ENCODE measurements around the gene INO80D.
A peak's percentile ranks its signal among the peaks of the same experiment; 100 is the strongest.
"Not testable (repeated sequence)": the region's sequence is repeated elsewhere in the genome, so short reads cannot be mapped to it uniquely, and the experiment has no call there.

INO80D gene, protein sequence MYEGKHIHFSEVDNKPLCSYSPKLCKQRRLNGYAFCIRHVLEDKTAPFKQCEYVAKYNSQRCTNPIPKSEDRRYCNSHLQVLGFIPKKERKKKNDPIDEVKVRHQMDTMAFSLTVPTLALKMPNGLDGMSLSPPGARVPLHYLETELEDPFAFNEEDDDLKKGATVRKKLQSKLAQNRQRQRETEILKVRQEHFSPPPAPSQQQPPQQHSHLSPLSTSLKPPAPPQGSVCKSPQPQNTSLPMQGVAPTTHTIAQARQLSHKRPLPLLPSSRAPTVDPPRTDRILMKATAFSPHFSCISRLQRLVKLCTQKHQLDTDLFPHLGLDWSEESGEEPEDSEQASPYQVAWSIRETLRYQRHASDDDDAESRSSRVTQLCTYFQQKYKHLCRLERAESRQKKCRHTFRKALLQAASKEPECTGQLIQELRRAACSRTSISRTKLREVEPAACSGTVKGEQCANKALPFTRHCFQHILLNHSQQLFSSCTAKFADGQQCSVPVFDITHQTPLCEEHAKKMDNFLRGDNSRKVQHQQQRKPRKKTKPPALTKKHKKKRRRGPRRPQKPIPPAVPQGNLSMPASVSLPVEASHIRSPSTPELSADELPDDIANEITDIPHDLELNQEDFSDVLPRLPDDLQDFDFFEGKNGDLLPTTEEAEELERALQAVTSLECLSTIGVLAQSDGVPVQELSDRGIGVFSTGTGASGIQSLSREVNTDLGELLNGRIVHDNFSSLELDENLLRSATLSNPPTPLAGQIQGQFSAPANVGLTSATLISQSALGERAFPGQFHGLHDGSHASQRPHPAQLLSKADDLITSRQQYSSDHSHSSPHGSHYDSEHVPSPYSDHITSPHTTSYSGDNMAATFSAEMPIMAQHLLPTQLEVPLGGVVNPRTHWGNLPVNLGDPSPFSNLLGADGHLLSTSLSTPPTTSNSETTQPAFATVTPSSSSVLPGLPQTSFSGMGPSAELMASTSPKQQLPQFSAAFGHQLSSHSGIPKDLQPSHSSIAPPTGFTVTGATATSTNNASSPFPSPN

GRCh38 chr2:206085742-206086445 is at the start of gene INO80D:
Gene INO80D, minus strand, starts transcription at chr2:206086174. Its CDS starts 23,158 bp downstream, at chr2:206063016.
- peak within 1 kb of the TSS; percentile 99 for H3K4me3 Mint-ChIP-seq
- no peaks in the 10 kb centered on the region for H3K9me3 Mint-ChIP-seq
- peaks cover 28% of the 10 kb centered on the region for H3K36me3 Mint-ChIP-seq (ENCODE audit: low read depth)
- peak within 1 kb of the TSS; percentile 99 for H3K27ac Mint-ChIP-seq
- H3K27me3 Mint-ChIP-seq: no peaks in the 10 kb centered on the region
- peak; percentile 85 for DNase-seq
- peaks cover 42% of the 10 kb centered on the region for H3K4me1 Mint-ChIP-seq (ENCODE audit: low read depth)

- DNase-seq: no peak
- Mint-ChIP-seq H3K36me3 (ENCODE audit: low read depth) (peaks cover 80% of the 10 kb centered on the region), H3K27ac (no peak overlapping the region), H3K4me3 (no peak overlapping the region), H3K9me3 (no peaks in the 10 kb centered on the region), H3K4me1 (ENCODE audit: low read depth) (no peaks in the 10 kb centered on the region), H3K27me3 (no peaks in the 10 kb centered on the region)
Observed at GRCh38 chr2:206127656-206128055, 41.7 kb upstream of the INO80D start.

- Mint-ChIP-seq H3K36me3 (ENCODE audit: low read depth) (peaks cover 84% of the 10 kb centered on the region), H3K4me3 (no peak overlapping the region), H3K4me1 (ENCODE audit: low read depth) (no peaks in the 10 kb centered on the region), H3K27me3 (no peaks in the 10 kb centered on the region), H3K27ac (no peak overlapping the region), H3K9me3 (peaks cover 6% of the 10 kb centered on the region)
- no peak for DNase-seq
Observed at GRCh38 chr2:206125901-206126300, 39.9 kb upstream of the INO80D start.

GRCh38 chr2:206122569-206122968 is 36.6 kb upstream of the INO80D start:
- not testable (repeated sequence) for H3K27me3 Mint-ChIP-seq; H3K4me3 Mint-ChIP-seq; H3K9me3 Mint-ChIP-seq; H3K27ac Mint-ChIP-seq; DNase-seq; H3K4me1 Mint-ChIP-seq (ENCODE audit: low read depth)
- H3K36me3 Mint-ChIP-seq (ENCODE audit: low read depth): peaks cover 78% of the 10 kb centered on the region

GRCh38 chr2:206116278-206116677 is 30.3 kb upstream of the INO80D start:
- H3K4me3 Mint-ChIP-seq: no peak overlapping the region
- H3K27ac Mint-ChIP-seq: no peak overlapping the region
- H3K36me3 Mint-ChIP-seq (ENCODE audit: low read depth): peaks cover 64% of the 10 kb centered on the region
- H3K9me3 Mint-ChIP-seq: peaks cover 5% of the 10 kb centered on the region
- H3K4me1 Mint-ChIP-seq (ENCODE audit: low read depth): no peaks in the 10 kb centered on the region
- DNase-seq: no peak
- no peaks in the 10 kb centered on the region for H3K27me3 Mint-ChIP-seq

GRCh38 chr2:206115026-206115578 is 29.1 kb upstream of the INO80D start:
- no peaks in the 10 kb centered on the region for H3K9me3 Mint-ChIP-seq
- H3K4me3 Mint-ChIP-seq: no peak overlapping the region
- H3K36me3 Mint-ChIP-seq (ENCODE audit: low read depth): peaks cover 52% of the 10 kb centered on the region
- no peak for DNase-seq
- no peak overlapping the region for H3K27ac Mint-ChIP-seq
- no peaks in the 10 kb centered on the region for H3K4me1 Mint-ChIP-seq (ENCODE audit: low read depth)
- no peaks in the 10 kb centered on the region for H3K27me3 Mint-ChIP-seq

DNA sequence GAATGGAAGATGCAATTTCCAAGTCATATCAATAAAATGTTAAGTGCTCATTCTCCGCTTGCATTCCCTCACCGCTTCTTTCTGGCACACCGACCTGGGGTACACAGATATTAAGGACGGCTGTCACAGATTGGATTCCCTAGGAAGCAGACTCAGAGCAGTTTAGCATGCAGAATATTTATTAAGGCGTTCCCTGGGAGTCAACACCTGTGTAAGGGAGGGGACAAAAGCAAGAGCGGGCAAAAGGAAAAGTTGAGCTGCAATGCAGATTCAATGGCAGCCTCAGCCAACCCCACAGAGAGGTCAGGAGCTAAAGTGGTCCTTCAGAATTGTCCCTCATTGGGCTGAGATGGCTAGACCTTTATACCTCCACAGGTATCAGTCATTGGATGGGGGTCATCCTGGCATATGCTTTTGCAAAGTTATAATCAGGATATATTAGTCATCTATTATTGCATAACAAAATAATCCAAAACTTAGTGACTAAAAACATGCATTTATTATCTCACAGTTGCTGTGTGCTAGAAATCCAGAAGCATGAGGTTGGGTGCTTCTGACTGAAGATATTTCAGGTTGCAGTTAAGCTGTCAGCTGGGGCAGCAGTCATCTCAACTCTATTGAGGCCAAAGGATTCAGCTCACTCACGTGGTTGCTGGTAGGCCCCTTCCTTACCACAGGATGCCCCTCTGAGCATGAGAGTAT is 27.0 kb upstream of the INO80D start:
- H3K27ac Mint-ChIP-seq: no peak overlapping the region
- H3K4me1 Mint-ChIP-seq (ENCODE audit: low read depth): no peaks in the 10 kb centered on the region

GRCh38 chr2:206112108-206112507 is 26.1 kb upstream of the INO80D start:
- Mint-ChIP-seq H3K27ac (no peak overlapping the region), H3K4me1 (ENCODE audit: low read depth) (no peaks in the 10 kb centered on the region), H3K9me3 (no peaks in the 10 kb centered on the region), H3K27me3 (no peaks in the 10 kb centered on the region), H3K36me3 (ENCODE audit: low read depth) (peaks cover 36% of the 10 kb centered on the region), H3K4me3 (no peak overlapping the region)
- no peak for DNase-seq

More for the DNA sequence above, 27.0 kb upstream of the INO80D start:
- H3K4me3 Mint-ChIP-seq: no peak overlapping the region
- H3K36me3 Mint-ChIP-seq (ENCODE audit: low read depth): peaks cover 44% of the 10 kb centered on the region
- H3K9me3 Mint-ChIP-seq: no peaks in the 10 kb centered on the region
- no peak for DNase-seq
- H3K27me3 Mint-ChIP-seq: no peaks in the 10 kb centered on the region

GRCh38 chr2:206108713-206109112 is 22.7 kb upstream of the INO80D start:
- Mint-ChIP-seq H3K36me3 (ENCODE audit: low read depth) (peaks cover 15% of the 10 kb centered on the region), H3K27ac (no peak overlapping the region), H3K9me3 (no peaks in the 10 kb centered on the region), H3K27me3 (no peaks in the 10 kb centered on the region), H3K4me1 (ENCODE audit: low read depth) (no peaks in the 10 kb centered on the region), H3K4me3 (no peak overlapping the region)
- no peak for DNase-seq

DNA sequence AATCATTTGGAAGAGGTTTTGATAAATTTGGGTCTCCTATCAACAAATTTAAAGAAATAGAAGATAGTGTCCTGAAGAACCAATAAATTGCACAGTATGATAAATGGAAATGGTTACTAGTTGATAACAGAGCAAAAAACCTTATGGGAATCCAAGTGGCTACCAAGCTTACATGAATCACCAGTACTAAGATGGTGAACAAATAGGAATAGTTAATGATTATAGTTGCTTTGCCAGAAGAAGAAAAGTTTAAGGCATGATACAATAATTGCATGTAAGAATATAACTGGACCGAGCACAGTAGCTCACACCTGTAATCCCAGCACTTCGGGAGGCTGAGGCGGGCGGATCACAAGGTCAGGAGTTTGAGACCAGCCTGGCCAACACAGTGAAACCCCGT is 19.6 kb upstream of the INO80D start:
- no peaks in the 10 kb centered on the region for H3K36me3 Mint-ChIP-seq (ENCODE audit: low read depth)
- no peaks in the 10 kb centered on the region for H3K9me3 Mint-ChIP-seq
- DNase-seq: no peak
- H3K4me1 Mint-ChIP-seq (ENCODE audit: low read depth): no peaks in the 10 kb centered on the region
- H3K4me3 Mint-ChIP-seq: no peak overlapping the region
- no peak overlapping the region for H3K27ac Mint-ChIP-seq
- no peaks in the 10 kb centered on the region for H3K27me3 Mint-ChIP-seq

DNA sequence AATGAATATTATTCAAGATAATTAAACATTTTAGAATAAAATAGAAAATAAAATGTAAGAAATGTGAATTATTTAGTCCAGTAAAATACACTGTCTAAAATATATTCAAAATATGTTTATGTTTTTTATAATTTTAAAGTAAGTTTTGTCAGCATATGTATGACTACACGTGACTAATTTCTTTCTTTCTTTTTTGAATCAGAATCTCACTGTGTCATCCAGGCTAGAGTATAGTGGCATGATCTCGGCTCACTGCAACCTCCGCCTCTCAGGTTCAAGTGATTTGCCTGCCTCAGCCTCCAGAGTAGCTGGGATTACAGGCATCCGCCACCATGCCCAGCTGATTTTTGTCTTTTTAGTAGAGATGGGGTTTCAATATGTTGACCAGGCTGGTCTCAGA is 19.1 kb upstream of the INO80D start:
- H3K9me3 Mint-ChIP-seq: no peaks in the 10 kb centered on the region
- H3K4me1 Mint-ChIP-seq (ENCODE audit: low read depth): no peaks in the 10 kb centered on the region
- H3K4me3 Mint-ChIP-seq: no peak overlapping the region
- no peaks in the 10 kb centered on the region for H3K36me3 Mint-ChIP-seq (ENCODE audit: low read depth)
- H3K27me3 Mint-ChIP-seq: no peaks in the 10 kb centered on the region
- no peak overlapping the region for H3K27ac Mint-ChIP-seq
- DNase-seq: no peak

DNA sequence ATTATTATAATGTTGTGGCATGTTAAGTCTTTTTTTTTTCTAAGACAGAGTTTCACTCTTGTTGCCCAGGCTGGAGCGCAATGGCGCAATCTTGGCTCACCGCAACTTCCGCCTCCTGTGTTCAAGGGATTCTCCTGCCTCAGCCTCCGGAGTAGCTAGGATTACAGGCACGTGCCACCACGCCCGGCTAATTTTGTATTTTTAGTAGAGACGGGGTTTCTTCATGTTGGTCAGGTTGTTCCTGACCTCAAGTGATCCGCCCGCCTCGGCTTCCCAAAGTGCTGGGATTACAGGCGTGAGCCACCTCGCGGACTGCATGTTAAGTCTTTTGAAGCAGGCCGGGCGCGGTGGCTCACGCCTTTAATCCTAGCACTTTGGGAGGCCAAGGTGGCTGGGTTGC is 12.9 kb upstream of the INO80D start:
- H3K27ac Mint-ChIP-seq; H3K9me3 Mint-ChIP-seq; DNase-seq; H3K4me3 Mint-ChIP-seq; H3K27me3 Mint-ChIP-seq; H3K36me3 Mint-ChIP-seq (ENCODE audit: low read depth); H3K4me1 Mint-ChIP-seq (ENCODE audit: low read depth): not testable (repeated sequence)

- no peaks in the 10 kb centered on the region for H3K9me3 Mint-ChIP-seq
Observed at GRCh38 chr2:206098471-206098870, 12.5 kb upstream of the INO80D start.

More at GRCh38 chr2:206098471-206098870, 12.5 kb upstream of the INO80D start:
- no peak overlapping the region for H3K4me3 Mint-ChIP-seq
- H3K27ac Mint-ChIP-seq: no peak overlapping the region
- no peak for DNase-seq
- H3K27me3 Mint-ChIP-seq: no peaks in the 10 kb centered on the region
- no peaks in the 10 kb centered on the region for H3K4me1 Mint-ChIP-seq (ENCODE audit: low read depth)
- H3K36me3 Mint-ChIP-seq (ENCODE audit: low read depth): no peaks in the 10 kb centered on the region
